GM12872 (cell line): ENCODE measurements around the gene BMPER.
A peak's percentile ranks its signal among the peaks of the same experiment; 100 is the strongest.

ENCODE experiments used
- TF ChIP-seq, protein P1 (sequence below): IDR thresholded peaks from 3 replicates; pipeline ENCODE4 v1.5.1; 2011; ENCODE audit warnings: low read depth, mild to moderate bottlenecking, low read length, moderate library complexity; ENCODE audit not compliant: insufficient read depth

Gene BMPER

DNA sequence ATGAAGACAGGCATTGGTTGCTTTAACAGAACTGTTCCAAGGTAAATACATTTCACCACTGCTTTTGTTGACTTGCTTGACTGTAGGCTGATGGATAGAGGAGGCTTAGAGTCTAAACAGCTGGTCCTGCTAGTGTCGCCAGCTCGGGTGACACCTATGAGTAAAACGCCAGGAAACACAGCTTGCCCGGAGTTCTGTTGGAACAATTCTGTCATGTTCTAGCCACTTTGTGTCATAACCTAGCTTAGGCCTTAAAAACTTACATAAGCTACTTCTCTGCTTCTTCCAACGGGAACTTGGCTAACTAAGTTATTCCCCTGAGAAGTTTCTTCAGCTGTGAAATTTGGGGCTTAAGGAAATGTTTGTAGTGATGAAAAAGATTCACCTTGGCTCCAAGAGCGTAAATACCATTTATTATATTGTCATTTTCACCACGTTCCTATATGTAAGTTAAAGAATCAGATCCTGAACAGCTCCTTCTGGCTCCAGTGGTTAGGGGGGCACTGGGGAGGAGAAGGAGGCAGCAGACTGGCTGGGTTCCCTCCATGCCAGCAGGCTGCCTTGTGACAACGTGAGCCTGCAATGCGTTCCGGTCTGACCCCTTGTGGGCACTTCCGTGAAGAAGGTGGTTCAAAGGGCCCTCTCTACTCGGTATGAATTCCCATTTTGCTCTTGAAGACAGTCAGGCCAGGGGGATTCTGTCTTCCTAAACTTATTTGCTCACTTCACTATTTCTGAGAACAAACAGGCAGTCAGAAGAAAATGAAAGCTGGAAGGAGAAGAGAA, 253.2 kb downstream of the BMPER start:
- TF ChIP-seq, protein P1, sequence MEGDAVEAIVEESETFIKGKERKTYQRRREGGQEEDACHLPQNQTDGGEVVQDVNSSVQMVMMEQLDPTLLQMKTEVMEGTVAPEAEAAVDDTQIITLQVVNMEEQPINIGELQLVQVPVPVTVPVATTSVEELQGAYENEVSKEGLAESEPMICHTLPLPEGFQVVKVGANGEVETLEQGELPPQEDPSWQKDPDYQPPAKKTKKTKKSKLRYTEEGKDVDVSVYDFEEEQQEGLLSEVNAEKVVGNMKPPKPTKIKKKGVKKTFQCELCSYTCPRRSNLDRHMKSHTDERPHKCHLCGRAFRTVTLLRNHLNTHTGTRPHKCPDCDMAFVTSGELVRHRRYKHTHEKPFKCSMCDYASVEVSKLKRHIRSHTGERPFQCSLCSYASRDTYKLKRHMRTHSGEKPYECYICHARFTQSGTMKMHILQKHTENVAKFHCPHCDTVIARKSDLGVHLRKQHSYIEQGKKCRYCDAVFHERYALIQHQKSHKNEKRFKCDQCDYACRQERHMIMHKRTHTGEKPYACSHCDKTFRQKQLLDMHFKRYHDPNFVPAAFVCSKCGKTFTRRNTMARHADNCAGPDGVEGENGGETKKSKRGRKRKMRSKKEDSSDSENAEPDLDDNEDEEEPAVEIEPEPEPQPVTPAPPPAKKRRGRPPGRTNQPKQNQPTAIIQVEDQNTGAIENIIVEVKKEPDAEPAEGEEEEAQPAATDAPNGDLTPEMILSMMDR: no peak

DNA sequence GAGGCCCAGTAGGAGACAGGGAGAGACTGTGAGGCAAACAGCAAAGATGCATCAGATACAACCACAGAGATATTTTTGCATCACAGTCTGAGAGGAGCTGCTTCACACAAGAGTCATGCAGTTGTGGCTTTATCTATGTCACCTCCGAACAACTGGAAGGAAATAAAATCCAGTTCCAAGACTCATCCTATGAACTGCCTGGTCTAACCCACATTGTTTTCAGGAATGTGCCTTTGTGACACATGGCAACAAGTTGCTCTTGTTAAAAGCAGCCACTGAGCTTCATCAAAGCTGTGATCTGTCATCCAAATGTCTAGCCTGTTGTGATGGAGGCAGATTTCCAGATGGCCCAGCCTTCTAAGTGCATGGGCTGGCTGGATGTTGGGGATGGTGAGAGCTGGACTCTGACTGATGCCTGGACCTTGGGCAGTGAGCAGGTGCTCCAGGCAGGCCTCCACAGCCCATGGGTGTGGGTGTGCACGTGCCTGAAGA, 255.0 kb downstream of the BMPER start:
- TF ChIP-seq, protein P1: no peak

DNA sequence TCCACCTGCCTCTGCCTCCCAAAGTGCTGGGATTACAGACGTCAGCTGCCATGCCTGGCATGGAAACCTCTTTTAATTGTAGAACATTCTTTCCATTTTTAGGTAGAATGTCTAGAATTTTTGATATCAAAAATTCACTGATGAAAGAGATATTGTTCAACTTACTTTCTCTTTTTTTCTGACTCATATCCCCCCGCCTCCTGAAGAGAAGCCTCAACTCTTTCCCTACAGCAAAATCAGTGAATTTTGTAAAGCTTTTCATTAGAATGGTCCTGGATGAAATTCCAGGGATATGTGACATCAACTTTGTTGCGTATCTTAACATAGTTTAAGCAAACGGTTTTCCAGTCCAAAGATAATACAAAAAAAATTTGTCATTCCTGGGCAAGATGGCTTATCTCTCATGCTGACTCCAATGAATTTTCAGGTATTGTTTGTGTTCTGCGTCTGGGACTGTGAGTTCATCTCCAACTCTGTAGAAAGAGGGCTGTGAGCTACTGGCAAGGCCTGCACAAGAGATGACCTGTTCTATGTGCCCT, 256.8 kb downstream of the BMPER start:
- TF ChIP-seq, protein P1: no peak

DNA sequence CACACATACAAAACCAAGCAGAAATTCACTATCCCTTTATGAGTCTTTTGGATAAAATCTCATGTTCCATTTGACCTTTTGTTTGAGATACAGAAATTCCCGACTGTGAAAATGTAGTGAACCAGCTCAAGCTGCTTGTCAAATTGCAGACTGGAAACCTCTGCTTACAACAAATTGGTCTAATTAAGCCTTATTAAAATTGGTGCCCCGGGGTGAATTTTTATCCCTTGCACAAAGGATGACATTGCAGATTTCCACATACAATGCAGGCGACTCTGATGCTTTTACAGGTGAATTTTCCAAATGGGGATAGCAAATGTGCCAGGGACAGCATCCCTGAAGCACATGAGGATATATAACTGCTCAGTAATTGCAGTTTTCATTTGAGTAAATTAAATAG, 257.3 kb downstream of the BMPER start:
- TF ChIP-seq, protein P1: no peak

DNA sequence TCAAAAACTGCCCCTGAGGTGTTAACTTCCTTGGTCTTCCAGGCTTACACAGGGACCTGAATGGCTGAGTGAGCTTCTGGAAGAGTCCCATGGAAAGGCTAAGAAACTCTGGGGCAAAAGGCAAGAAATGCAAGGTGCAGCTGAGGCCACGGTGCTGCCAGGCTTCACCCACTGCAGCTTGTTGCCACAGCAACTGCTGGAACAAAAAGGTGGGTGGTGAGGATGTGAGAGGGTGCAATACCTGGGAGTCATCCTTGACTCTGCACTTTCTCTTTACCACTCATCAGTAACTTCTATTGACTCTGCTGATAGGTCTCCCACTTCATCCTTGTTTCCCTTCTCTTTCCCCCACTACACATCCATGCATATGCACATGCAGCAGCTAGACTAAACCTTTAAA, 258.6 kb downstream of the BMPER start:
- TF ChIP-seq, protein P1: no peak

DNA sequence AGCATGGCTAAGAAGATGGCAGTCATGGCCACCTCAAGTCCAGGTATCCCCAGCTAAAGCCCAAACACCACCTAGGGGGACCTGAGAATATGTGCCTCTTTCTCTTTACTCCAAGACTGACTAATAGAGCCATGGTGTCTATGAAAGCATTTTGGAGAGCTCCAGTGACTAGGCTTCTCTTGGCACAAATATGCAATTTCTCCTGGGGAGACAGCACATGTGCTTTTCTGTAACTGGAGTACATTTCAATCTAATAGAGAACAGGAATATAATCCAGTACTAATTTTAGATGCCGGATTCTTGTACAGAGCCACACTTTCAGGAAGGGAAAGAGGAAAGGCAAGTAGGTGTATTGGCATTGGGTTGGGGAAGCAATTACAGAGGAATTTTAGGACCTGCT, 260.1 kb downstream of the BMPER start:
- TF ChIP-seq, protein P1: no peak

DNA sequence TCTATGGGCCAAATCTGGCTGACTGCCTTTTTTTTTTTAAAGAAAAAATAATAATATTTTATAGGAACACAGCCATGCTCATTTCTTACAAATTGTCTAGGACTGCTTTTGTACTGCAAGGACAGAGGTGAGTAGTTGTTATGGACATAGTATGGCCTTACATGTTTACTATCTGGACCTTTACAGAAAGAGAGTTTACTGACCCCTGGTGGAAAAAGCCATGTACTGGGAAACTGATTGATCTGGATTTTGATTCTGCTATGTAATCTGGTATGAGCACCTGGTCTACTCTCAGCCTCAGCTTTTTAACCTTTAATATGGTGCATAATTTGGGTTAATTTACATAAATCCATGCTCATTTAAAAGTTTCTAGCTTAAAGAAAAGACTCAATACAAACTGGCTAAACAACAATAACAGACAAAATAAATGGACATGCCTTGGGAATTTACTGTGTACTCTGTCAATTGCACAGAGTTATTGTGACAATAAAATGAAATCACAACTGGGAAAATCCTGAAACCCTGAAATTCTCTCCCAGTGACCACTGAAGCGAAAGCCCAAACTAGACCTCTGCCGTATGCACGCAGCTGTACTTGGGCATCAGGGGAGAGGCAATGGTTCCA, 260.7 kb downstream of the BMPER start:
- TF ChIP-seq, protein P1: peak; percentile 60
